PC-9 (cell line): ENCODE data around the gene NEUROD6. TPM values are rescaled to one million over a fixed set of nuclear protein-coding genes. Genes with fewer than 3 reads are reported as not detected.

Experiments used
- BruUV-seq: library from RNA; stranded (reverse); fragments of 400-500 nt; replicated peaks from 2 replicates; lab custom pipeline; 2021; lab: Mats Ljungman, UMichigan
- CTCF ChIA-PET: fragments of 300-600 bp; sonication (Branson Sonifier 250); formaldehyde crosslinking; loops from one replicate; lab custom pipeline; 2022; ENCODE audit warnings: antibody characterized with exemption; lab: Charles Lee
- POLR2A ChIA-PET: fragments of 300-600 bp; sonication (Branson Sonifier 250); formaldehyde crosslinking; loops from one replicate; lab custom pipeline; 2022; ENCODE audit warnings: antibody characterized with exemption; ENCODE audit not compliant: unreplicated experiment; lab: Charles Lee
- DNase-seq, 2 experiments: peaks; one replicate each; pipeline versions ENCODE4 v3.0.0 to v3.0.0-alpha.2; 2015 to 2022; ENCODE audit warnings: mixed read lengths in 1 of 2
- H2AFZ ChIP-seq: fragments of 200-600 bp; sonication (generic); 2 replicates; pipeline ENCODE4 v1.8.1; 2017; ENCODE audit warnings: antibody characterized with exemption
- H3F3A ChIP-seq: fragments of 200-600 bp; sonication (generic); 2 replicates; pipeline ENCODE4 v1.8.1; 2017; ENCODE audit warnings: antibody characterized with exemption, mild to moderate bottlenecking, low read depth; ENCODE audit not compliant: insufficient read depth
- H3K27ac ChIP-seq: fragments of 200-600 bp; sonication (generic); 2 replicates; pipeline ENCODE4 v1.6.1; 2016; ENCODE audit warnings: mixed run types
- H3K27me3 ChIP-seq: fragments of 200-600 bp; sonication (generic); 2 replicates; pipeline ENCODE4 v1.6.1; 2016; ENCODE audit warnings: low read depth, mixed run types; ENCODE audit not compliant: insufficient read depth
- H3K36me3 ChIP-seq: fragments of 200-600 bp; sonication (generic); 2 replicates; pipeline ENCODE4 v1.6.1; 2016; ENCODE audit warnings: low read depth, mixed run types
- H3K4me1 ChIP-seq: fragments of 200-600 bp; sonication (generic); replicated peaks from 2 replicates; pipeline ENCODE4 v1.6.1; 2016; ENCODE audit warnings: mixed run types; ENCODE audit not compliant: insufficient read depth
- H3K4me2 ChIP-seq: fragments of 200-600 bp; sonication (generic); 2 replicates; pipeline ENCODE4 v1.6.1; 2017; ENCODE audit warnings: mixed run types
- H3K4me3 ChIP-seq: fragments of 200-600 bp; sonication (generic); 2 replicates; pipeline ENCODE4 v1.6.1; 2016; ENCODE audit warnings: mixed run types
- H3K79me2 ChIP-seq: fragments of 200-600 bp; sonication (generic); 2 replicates; pipeline ENCODE4 v1.6.1; 2017; ENCODE audit warnings: low read depth, mixed run types
- H3K9me2 ChIP-seq: fragments of 200-600 bp; sonication (generic); 2 replicates; pipeline ENCODE4 v1.8.1; 2017; ENCODE audit warnings: mild to moderate bottlenecking; ENCODE audit not compliant: insufficient read depth
- H3K9me3 ChIP-seq: fragments of 200-600 bp; sonication (generic); 2 replicates; pipeline ENCODE4 v1.8.1; 2016; ENCODE audit warnings: low read depth; ENCODE audit not compliant: insufficient read depth
- H4K20me1 ChIP-seq: fragments of 200-600 bp; sonication (generic); 2 replicates; pipeline ENCODE4 v1.8.1; 2017; ENCODE audit not compliant: insufficient read depth
- EZH2 ChIP-seq: fragments of 200-600 bp; sonication (generic); IDR thresholded peaks from 2 replicates; pipeline ENCODE4 v1.8.0; 2017; ENCODE audit warnings: antibody characterized with exemption, low read depth
- intact Hi-C: fragments of 100-400 bp; cut with micrococcal nuclease; formaldehyde crosslinking; loops from one replicate; pipeline ENCODE4 v1.10.0; 2022; ENCODE audit not compliant: unreplicated experiment
- total RNA-seq: library from RNA; stranded (reverse); gene quantifications from 2 replicates; pipeline ENCODE4 v1.2.3, GENCODE V29; 2021
- TF ChIP-seq, protein P1 (sequence below): fragments of 200-600 bp; sonication (generic); conservative IDR thresholded peaks from 2 replicates; pipeline ENCODE4 v1.6.1; 2017; ENCODE audit warnings: mixed run types, antibody characterized with exemption, mild to moderate bottlenecking, moderate library complexity

Gene NEUROD6
- total RNA-seq, 1 experiment from 2014 or later: not detected

DNA sequence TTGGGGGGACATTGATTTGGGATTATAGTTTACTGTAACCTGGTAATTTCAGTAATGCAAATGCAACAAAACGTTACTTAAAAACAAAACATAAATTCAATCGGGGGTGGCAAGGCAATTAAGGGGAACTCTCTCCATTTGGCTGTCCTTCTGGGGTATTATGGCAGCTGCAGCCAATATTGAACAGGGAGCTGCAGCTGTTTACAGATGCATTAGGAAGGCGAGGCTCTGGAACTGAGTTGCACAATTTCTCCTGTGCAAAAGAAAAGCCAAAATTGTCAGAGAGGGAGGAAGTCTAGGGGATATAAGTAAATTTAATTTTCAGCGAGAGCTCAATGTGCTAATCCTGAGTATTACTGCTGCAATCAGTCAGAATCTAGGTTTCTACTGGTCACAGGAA lies 36.1 kb downstream of the NEUROD6 start:
- Histone ChIP-seq H3F3A (no peaks in the 10 kb centered on the region; the same call in 1 of the 2 replicates), H3K4me3 (no peak overlapping the region), H3K27ac (no peak overlapping the region), H3K36me3 (no peaks in the 10 kb centered on the region), H4K20me1 (no peaks in the 10 kb centered on the region), H3K27me3 (peaks cover 58% of the 10 kb centered on the region), H3K9me2 (no peaks in the 10 kb centered on the region), H3K4me1 (no peaks in the 10 kb centered on the region), H3K79me2 (no peaks in the 10 kb centered on the region), H2AFZ (no peak overlapping the region), H3K4me2 (no peak overlapping the region), H3K9me3 (no peaks in the 10 kb centered on the region)
- no peak for DNase-seq
- POLR2A ChIA-PET: no interaction called here
- TF ChIP-seq, protein P1, sequence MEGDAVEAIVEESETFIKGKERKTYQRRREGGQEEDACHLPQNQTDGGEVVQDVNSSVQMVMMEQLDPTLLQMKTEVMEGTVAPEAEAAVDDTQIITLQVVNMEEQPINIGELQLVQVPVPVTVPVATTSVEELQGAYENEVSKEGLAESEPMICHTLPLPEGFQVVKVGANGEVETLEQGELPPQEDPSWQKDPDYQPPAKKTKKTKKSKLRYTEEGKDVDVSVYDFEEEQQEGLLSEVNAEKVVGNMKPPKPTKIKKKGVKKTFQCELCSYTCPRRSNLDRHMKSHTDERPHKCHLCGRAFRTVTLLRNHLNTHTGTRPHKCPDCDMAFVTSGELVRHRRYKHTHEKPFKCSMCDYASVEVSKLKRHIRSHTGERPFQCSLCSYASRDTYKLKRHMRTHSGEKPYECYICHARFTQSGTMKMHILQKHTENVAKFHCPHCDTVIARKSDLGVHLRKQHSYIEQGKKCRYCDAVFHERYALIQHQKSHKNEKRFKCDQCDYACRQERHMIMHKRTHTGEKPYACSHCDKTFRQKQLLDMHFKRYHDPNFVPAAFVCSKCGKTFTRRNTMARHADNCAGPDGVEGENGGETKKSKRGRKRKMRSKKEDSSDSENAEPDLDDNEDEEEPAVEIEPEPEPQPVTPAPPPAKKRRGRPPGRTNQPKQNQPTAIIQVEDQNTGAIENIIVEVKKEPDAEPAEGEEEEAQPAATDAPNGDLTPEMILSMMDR: no peak
- no peak for TF ChIP-seq EZH2
- intact Hi-C loops: no loop called here
- CTCF ChIA-PET: interaction anchor here (0.7 kb wide), 1 partner anchor 113 kb away, joined by 4 read pairs; no protein-coding TSS in a partner anchor
- BruUV-seq: no TSS peak

- ChIA-PET POLR2A (no interaction called here), CTCF (no interaction called here)
- no peak for DNase-seq
- BruUV-seq: no TSS peak
- Histone ChIP-seq H3K36me3 (no peaks in the 10 kb centered on the region), H3K79me2 (no peaks in the 10 kb centered on the region), H3K4me1 (no peaks in the 10 kb centered on the region), H3K9me2 (no peaks in the 10 kb centered on the region), H4K20me1 (no peaks in the 10 kb centered on the region), H3F3A (no peaks in the 10 kb centered on the region; the same call in 1 of the 2 replicates), H3K27ac (no peak overlapping the region), H3K4me3 (no peak overlapping the region), H2AFZ (no peak overlapping the region), H3K27me3 (peaks cover 42% of the 10 kb centered on the region; the same call in 1 of the 2 replicates), H3K4me2 (no peak overlapping the region), H3K9me3 (no peaks in the 10 kb centered on the region)
- no peak for TF ChIP-seq EZH2
- TF ChIP-seq, protein P1: no peak
- intact Hi-C loops: no loop called here
Measured at GRCh38 chr7:31302356-31302755, 38.2 kb downstream of the NEUROD6 start.

GRCh38 chr7:31299336-31299735 lies 41.2 kb downstream of the NEUROD6 start:
- Histone ChIP-seq H3K9me3 (no peaks in the 10 kb centered on the region), H4K20me1 (no peaks in the 10 kb centered on the region), H3K79me2 (no peaks in the 10 kb centered on the region), H3K27me3 (peaks cover 39% of the 10 kb centered on the region), H2AFZ (no peak overlapping the region), H3F3A (no peaks in the 10 kb centered on the region; the same call in 1 of the 2 replicates), H3K27ac (no peak overlapping the region), H3K36me3 (no peaks in the 10 kb centered on the region), H3K4me3 (no peak overlapping the region), H3K9me2 (no peaks in the 10 kb centered on the region), H3K4me2 (no peak overlapping the region), H3K4me1 (no peaks in the 10 kb centered on the region)
- BruUV-seq: no TSS peak
- TF ChIP-seq, protein P1: no peak
- no peak for TF ChIP-seq EZH2
- ChIA-PET CTCF (no interaction called here), POLR2A (no interaction called here)
- DNase-seq: no peak
- intact Hi-C loops: no loop called here
